HG02759 (cell line): ENCODE results near the gene UBE3A.
A peak's percentile ranks its signal among the peaks of the same experiment; 100 is the strongest.
"Not testable (repeated sequence)": the region's sequence is repeated elsewhere in the genome, so short reads cannot be mapped to it uniquely, and the experiment has no call there.

Source experiments
- ATAC-seq: cut with Tn5 transposase; IDR thresholded peaks from one replicate; pipeline ENCODE4 v1.9.1; 2021; ENCODE audit warnings: mild to moderate bottlenecking, moderate library complexity; ENCODE audit not compliant: unreplicated experiment

Gene UBE3A

GRCh38 chr15:25438601-25439368 lies at the start of gene UBE3A:
Gene UBE3A (minus strand): TSS chr15:25439024. CDS start chr15:25409107, 29,917 bp downstream.
- ATAC-seq, result peak; percentile 88

- ATAC-seq, result no peak
Measured at GRCh38 chr15:25487226-25487884, 48.5 kb upstream of the UBE3A start.

GRCh38 chr15:25486051-25486450 lies 47.2 kb upstream of the UBE3A start:
- ATAC-seq, result no peak

- ATAC-seq, result no peak
Measured at GRCh38 chr15:25481208-25481859, 42.5 kb upstream of the UBE3A start.

GRCh38 chr15:25478313-25478712 lies 39.5 kb upstream of the UBE3A start:
- ATAC-seq, result no peak

GRCh38 chr15:25477816-25478215 lies 39.0 kb upstream of the UBE3A start:
- ATAC-seq, result no peak

GRCh38 chr15:25474251-25474650 lies 35.4 kb upstream of the UBE3A start:
- ATAC-seq, result no peak

GRCh38 chr15:25470230-25470629 lies 31.4 kb upstream of the UBE3A start:
- ATAC-seq, result no peak

GRCh38 chr15:25469377-25469776 lies 30.6 kb upstream of the UBE3A start:
- no peak for ATAC-seq

GRCh38 chr15:25468611-25469010 lies 29.8 kb upstream of the UBE3A start:
- no peak for ATAC-seq

GRCh38 chr15:25465835-25466234 lies 27.0 kb upstream of the UBE3A start:
- no peak for ATAC-seq

- no peak for ATAC-seq
Measured at GRCh38 chr15:25464784-25465183, 26.0 kb upstream of the UBE3A start.

- ATAC-seq, result no peak
Measured at GRCh38 chr15:25464383-25464782, 25.6 kb upstream of the UBE3A start.

- no peak for ATAC-seq
Measured at GRCh38 chr15:25456196-25456595, 17.4 kb upstream of the UBE3A start.

GRCh38 chr15:25455226-25455625 lies 16.4 kb upstream of the UBE3A start:
- no peak for ATAC-seq

- ATAC-seq, result no peak
Measured at GRCh38 chr15:25454771-25455170, 15.9 kb upstream of the UBE3A start.

GRCh38 chr15:25453246-25453645 lies 14.4 kb upstream of the UBE3A start:
- ATAC-seq, result not testable (repeated sequence)

GRCh38 chr15:25451501-25451900 lies 12.7 kb upstream of the UBE3A start:
- ATAC-seq, result no peak

GRCh38 chr15:25450163-25450562 lies 11.3 kb upstream of the UBE3A start:
- ATAC-seq, result no peak

- ATAC-seq, result no peak
Measured at GRCh38 chr15:25446076-25446475, 7.3 kb upstream of the UBE3A start.

GRCh38 chr15:25445412-25445811 lies 6.6 kb upstream of the UBE3A start:
- no peak for ATAC-seq

- no peak for ATAC-seq
Measured at GRCh38 chr15:25441111-25441510, 2.3 kb upstream of the UBE3A start.
